Hepatocyte (in vitro differentiated cells): ENCODE data around the gene METTL18. TPM values are rescaled to one million over a fixed set of nuclear protein-coding genes. Genes with fewer than 3 reads are reported as not detected.

Experiments used
- DNase-seq: peaks from one replicate; pipeline ENCODE4 v3.0.0-alpha.2; 2016; ENCODE audit warnings: low spot score
- H2AFZ ChIP-seq: fragments of 200-600 bp; sonication (generic); 2 replicates; pipeline ENCODE4 v1.6.0; 2016; ENCODE audit warnings: antibody characterized with exemption, mild to moderate bottlenecking
- H3K27ac ChIP-seq: fragments of 200-600 bp; sonication (generic); 2 replicates; pipeline ENCODE4 v1.5.1; 2016; ENCODE audit warnings: mild to moderate bottlenecking
- H3K27me3 ChIP-seq: fragments of 200-600 bp; sonication (generic); 2 replicates; pipeline ENCODE4 v1.6.1; 2016
- H3K36me3 ChIP-seq: fragments of 200-600 bp; sonication (generic); replicated peaks from 2 replicates; pipeline ENCODE4 v1.5.1; 2016; ENCODE audit warnings: low read depth; ENCODE audit not compliant: insufficient read depth
- H3K4me1 ChIP-seq: fragments of 200-600 bp; sonication (generic); 2 replicates; pipeline ENCODE4 v1.5.1; 2016; ENCODE audit warnings: mild to moderate bottlenecking, moderate library complexity; ENCODE audit not compliant: insufficient read depth
- H3K4me2 ChIP-seq: fragments of 200-600 bp; sonication (generic); 2 replicates; pipeline ENCODE4 v1.6.0; 2016
- H3K4me3 ChIP-seq: fragments of 200-600 bp; sonication (generic); 2 replicates; pipeline ENCODE4 v1.5.1; 2016; ENCODE audit warnings: mild to moderate bottlenecking
- H3K79me2 ChIP-seq: fragments of 200-600 bp; sonication (generic); 2 replicates; pipeline ENCODE4 v1.6.0; 2017; ENCODE audit warnings: mild to moderate bottlenecking
- H3K9me2 ChIP-seq: fragments of 200-600 bp; sonication (generic); replicated peaks from 2 replicates; pipeline ENCODE4 v1.6.0; 2017; ENCODE audit warnings: mild to moderate bottlenecking; ENCODE audit not compliant: insufficient read depth
- H3K9me3 ChIP-seq: fragments of 200-600 bp; sonication (generic); 2 replicates; pipeline ENCODE4 v1.5.1; 2016; ENCODE audit warnings: low read depth, mild to moderate bottlenecking
- H4K20me1 ChIP-seq: fragments of 200-600 bp; sonication (generic); 2 replicates; pipeline ENCODE4 v1.6.0; 2016; ENCODE audit warnings: mild to moderate bottlenecking; ENCODE audit not compliant: insufficient read depth, poor library complexity, severe bottlenecking
- EZH2 ChIP-seq: fragments of 200-600 bp; sonication (generic); IDR thresholded peaks from 2 replicates; pipeline ENCODE4 v1.6.1; 2016; ENCODE audit warnings: antibody characterized with exemption, mild to moderate bottlenecking, borderline replicate concordance
- EZH2phosphoT487 ChIP-seq: fragments of 200-600 bp; sonication (generic); IDR thresholded peaks from one replicate; pipeline ENCODE4 v1.6.1; 2018; ENCODE audit warnings: antibody characterized with exemption, mild to moderate bottlenecking, low read depth, moderate library complexity; ENCODE audit not compliant: unreplicated experiment, severe bottlenecking
- WGBS: methylation state at CpG from one replicate; pipeline ENCODE4 v1.1.6; 2016; ENCODE audit warnings: low lambda C conversion rate; ENCODE audit errors: missing lambda C conversion rate; 5-methylcytosine and 5-hydroxymethylcytosine counted together
- polyA plus RNA-seq: library from polyadenylated mRNA; unstranded; fragments of >200 nt; fragmentation: Nextera tagmentation; extraction: Ambion mirVana; gene quantifications from 2 replicates; pipeline ENCODE4 v1.2.1, GENCODE V29; 2016
- total RNA-seq: library from RNA; depleted of rRNA; stranded (reverse); fragments of >200 nt; gene quantifications from 2 replicates; pipeline ENCODE4 v1.2.3, GENCODE V29; 2014
- TF ChIP-seq, protein P1 (sequence below): fragments of 200-600 bp; sonication (generic); IDR thresholded peaks from 2 replicates; pipeline ENCODE4 v1.5.1; 2016; ENCODE audit warnings: antibody characterized with exemption, mild to moderate bottlenecking; ENCODE audit not compliant: poor library complexity

The METTL18 gene
- total and polyA plus RNA-seq, 2 experiments from 2014 or later = 6.1 to 10.8 TPM

- no peak overlapping the region for H3K27ac ChIP-seq
- no peak overlapping the region for H3K4me3 ChIP-seq
These were observed 15.6 kb downstream of the METTL18 start for GRCh38 chr1:169779150-169779549.

GRCh38 chr1:169776440-169776839 is 18.3 kb downstream of the METTL18 start:
- Histone ChIP-seq H3K36me3 (no peaks in the 10 kb centered on the region), H3K4me2 (no peak overlapping the region), H3K9me2 (no peaks in the 10 kb centered on the region), H4K20me1 (no peaks in the 10 kb centered on the region), H3K27me3 (no peaks in the 10 kb centered on the region), H3K27ac (no peak overlapping the region), H3K9me3 (no peaks in the 10 kb centered on the region), H3K4me1 (peaks cover 2% of the 10 kb centered on the region), H3K79me2 (no peaks in the 10 kb centered on the region), H2AFZ (no peak overlapping the region), H3K4me3 (no peak overlapping the region)
- WGBS = 44% methylated on average over 3 of the region's 3 CpGs
- DNase-seq = no peak
- TF ChIP-seq EZH2phosphoT487 (no peak), EZH2 (no peak)
- TF ChIP-seq, protein P1, sequence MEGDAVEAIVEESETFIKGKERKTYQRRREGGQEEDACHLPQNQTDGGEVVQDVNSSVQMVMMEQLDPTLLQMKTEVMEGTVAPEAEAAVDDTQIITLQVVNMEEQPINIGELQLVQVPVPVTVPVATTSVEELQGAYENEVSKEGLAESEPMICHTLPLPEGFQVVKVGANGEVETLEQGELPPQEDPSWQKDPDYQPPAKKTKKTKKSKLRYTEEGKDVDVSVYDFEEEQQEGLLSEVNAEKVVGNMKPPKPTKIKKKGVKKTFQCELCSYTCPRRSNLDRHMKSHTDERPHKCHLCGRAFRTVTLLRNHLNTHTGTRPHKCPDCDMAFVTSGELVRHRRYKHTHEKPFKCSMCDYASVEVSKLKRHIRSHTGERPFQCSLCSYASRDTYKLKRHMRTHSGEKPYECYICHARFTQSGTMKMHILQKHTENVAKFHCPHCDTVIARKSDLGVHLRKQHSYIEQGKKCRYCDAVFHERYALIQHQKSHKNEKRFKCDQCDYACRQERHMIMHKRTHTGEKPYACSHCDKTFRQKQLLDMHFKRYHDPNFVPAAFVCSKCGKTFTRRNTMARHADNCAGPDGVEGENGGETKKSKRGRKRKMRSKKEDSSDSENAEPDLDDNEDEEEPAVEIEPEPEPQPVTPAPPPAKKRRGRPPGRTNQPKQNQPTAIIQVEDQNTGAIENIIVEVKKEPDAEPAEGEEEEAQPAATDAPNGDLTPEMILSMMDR = no peak

More at GRCh38 chr1:169779150-169779549, 15.6 kb downstream of the METTL18 start:
- H3K4me2 ChIP-seq = no peak overlapping the region
- no peaks in the 10 kb centered on the region for H3K79me2 ChIP-seq
- TF ChIP-seq EZH2phosphoT487 (no peak), EZH2 (no peak)
- TF ChIP-seq, protein P1 = no peak
- H2AFZ ChIP-seq = no peak overlapping the region
- H3K36me3 ChIP-seq = no peaks in the 10 kb centered on the region
- peaks cover 2% of the 10 kb centered on the region for H3K4me1 ChIP-seq
- H3K9me3 ChIP-seq = no peaks in the 10 kb centered on the region
- H3K9me2 ChIP-seq = no peaks in the 10 kb centered on the region
- no peak for DNase-seq
- no peaks in the 10 kb centered on the region for H3K27me3 ChIP-seq
- no peaks in the 10 kb centered on the region for H4K20me1 ChIP-seq

- Histone ChIP-seq H3K36me3 (no peaks in the 10 kb centered on the region), H3K4me2 (no peak overlapping the region), H3K9me3 (no peaks in the 10 kb centered on the region), H3K79me2 (no peaks in the 10 kb centered on the region), H4K20me1 (no peaks in the 10 kb centered on the region), H3K27ac (no peak overlapping the region), H3K9me2 (no peaks in the 10 kb centered on the region), H3K27me3 (no peaks in the 10 kb centered on the region), H3K4me1 (peaks cover 9% of the 10 kb centered on the region), H3K4me3 (no peak overlapping the region), H2AFZ (no peak overlapping the region)
- DNase-seq = no peak
- no peak for TF ChIP-seq EZH2phosphoT487
- 90% methylated on average over 2 of the region's 2 CpGs for WGBS
These were observed 26.5 kb downstream of the METTL18 start for GRCh38 chr1:169768161-169768560.

GRCh38 chr1:169765580-169766331 is 29.0 kb downstream of the METTL18 start:
- Histone ChIP-seq H3K36me3 (no peaks in the 10 kb centered on the region), H3K4me1 (peaks cover 14% of the 10 kb centered on the region), H3K4me2 (peak overlapping the region; percentile 39), H3K9me2 (no peaks in the 10 kb centered on the region), H3K79me2 (no peaks in the 10 kb centered on the region), H3K27me3 (no peaks in the 10 kb centered on the region), H3K4me3 (no peak overlapping the region), H3K9me3 (no peaks in the 10 kb centered on the region), H2AFZ (peak overlapping the region; percentile 59), H3K27ac (peak overlapping the region; percentile 50), H4K20me1 (no peaks in the 10 kb centered on the region)
- TF ChIP-seq EZH2phosphoT487 (no peak), EZH2 (no peak)
- TF ChIP-seq, protein P1 = no peak
- WGBS = 55% methylated on average over 7 of the region's 7 CpGs
- DNase-seq = no peak
